HG02938 (cell line): Measurements from ENCODE around the gene GMCL2.
"Not testable (repeated sequence)": the region's sequence is repeated elsewhere in the genome, so short reads cannot be mapped to it uniquely, and the experiment has no call there.

Source experiments
- ATAC-seq: cut with Tn5 transposase; IDR thresholded peaks from one replicate; pipeline ENCODE4 v1.9.1; 2021; ENCODE audit warnings: mild to moderate bottlenecking, moderate library complexity; ENCODE audit not compliant: unreplicated experiment

The GMCL2 gene, protein sequence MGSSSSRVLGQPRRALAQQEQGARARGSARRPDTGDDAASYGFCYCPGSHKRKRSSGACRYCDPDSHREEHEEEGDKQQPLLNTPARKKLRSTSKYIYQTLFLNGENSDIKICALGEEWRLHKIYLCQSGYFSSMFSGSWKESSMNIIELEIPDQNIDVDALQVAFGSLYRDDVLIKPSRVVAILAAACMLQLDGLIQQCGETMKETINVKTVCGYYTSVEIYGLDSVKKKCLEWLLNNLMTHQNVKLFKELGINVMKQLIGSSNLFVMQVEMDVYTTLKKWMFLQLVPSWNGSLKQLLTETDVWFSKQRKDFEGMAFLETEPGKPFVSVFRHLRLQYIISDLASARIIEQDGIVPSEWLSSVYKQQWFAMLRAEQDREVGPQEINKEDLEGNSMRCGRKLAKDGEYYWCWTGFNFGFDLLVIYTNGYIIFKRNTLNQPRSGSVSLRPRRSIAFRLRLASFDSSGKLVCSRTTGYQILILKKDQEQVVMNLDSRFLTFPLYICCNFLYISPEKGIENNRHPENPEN

DNA sequence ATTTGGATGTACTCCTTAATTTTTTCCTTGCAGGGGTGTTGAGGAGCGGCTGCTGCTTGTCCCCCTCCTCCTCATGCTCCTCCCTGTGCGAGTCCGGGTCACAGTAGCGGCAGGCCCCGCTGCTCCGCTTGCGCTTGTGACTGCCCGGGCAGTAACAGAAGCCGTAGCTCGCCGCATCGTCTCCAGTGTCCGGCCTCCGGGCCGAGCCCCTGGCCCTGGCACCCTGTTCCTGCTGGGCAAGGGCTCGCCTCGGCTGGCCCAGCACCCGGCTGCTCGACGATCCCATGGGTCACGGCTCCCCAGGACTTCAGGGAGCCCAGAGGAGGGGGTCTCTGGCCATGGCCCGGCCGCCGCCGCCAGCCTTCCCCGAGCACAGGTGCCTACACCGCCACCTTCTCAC is at the start of gene GMCL2:
Gene GMCL2 (minus strand): TSS at position 358 of the 400 bp plus-strand sequence. CDS start 72 bp downstream, at position 286.
- ATAC-seq: no peak

DNA sequence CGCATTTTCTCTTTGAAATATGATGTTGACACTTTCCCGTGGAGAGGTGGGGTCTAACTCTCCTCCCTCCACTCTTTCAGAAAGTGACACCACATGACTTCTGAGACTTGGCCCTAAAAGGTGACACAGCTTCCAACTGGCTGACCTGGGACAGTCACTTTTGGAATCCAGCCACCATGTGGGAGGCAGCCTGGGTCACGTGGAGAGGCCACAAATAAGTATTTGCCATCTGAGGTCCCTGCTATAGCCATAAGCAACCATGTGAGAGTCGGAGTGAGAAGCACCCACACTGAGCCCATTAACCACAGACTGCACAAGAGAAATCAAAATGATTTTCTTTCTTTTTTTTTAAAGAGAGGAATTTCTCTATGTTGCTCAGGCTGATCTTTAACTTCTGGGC is 49.5 kb upstream of the GMCL2 start:
- no peak for ATAC-seq

DNA sequence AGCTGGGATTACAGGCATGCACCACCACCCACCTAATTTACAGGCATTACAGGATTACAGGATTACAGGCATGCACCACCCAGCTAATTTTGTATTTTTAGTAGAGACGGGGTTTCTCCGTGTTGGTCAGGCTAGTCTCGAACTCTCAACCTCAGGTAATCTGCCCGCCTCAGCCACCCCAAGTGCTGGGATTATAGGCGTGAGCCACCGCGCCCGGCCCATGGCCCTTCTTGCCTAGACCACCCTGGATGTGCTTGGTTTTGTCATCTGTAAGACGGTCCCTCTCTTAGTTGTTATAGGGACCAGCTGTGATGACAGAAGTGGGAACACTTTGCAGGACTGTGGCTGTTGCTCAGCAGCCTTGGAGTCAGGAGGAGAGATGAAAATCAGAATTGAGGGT is 49.0 kb upstream of the GMCL2 start:
- no peak for ATAC-seq

DNA sequence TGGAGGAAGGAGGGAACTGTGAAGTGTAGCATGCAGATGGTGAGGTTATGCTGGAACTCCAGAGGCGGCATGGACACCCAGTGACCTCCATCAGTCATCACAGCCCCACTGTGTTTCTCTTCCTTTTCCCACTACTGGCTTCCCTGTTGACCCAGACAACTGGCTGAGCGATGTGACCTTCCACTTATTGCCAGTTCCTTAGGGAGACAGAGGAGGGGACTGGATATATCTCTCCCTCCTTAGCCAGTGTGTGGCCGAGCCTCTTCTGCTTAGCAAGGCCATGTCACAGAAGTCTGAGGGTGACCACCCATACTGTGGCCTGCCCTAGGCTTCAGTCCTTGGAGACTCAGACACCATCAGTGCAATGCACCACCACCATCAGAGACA is 48.4 kb upstream of the GMCL2 start:
- ATAC-seq: no peak

DNA sequence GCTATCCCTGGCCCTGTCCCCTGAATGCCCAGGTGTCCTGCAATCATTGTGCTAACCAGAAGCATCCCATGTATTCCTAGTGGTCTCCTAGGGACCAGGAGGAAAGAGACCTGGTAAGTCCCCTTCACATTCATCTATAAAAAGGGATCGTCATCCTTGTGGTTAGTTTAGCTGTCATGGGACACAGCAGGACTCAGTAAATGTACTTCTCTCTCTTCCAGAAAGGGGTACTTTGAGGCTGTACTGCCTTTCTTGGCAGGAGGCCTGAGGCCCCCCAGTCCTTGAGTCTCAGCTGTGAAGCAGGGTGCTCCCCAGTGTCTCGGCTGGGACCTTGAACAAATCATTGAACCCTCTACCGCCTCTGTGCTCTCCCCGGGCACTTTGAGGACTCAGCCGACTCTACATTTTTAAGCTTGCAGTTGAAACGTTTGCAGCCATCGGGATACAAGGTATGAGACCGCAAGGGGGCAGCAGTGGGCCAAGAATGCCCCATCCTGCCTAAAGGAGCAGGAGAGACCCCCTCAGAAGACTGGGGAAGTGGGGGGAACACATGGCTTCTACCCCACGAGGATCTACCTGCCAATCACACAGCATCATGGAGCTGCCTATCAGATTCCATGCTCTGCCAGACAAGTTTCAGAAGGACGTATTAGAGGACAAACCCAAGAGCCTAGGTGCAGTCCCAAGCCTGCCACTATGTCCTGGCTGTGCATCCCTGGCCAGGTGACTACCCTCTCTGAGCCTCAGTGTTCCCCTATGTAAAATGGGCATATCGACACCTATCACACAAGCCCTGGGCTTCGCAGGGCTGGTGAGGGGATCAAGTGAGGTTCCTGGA is 47.8 kb upstream of the GMCL2 start:
- ATAC-seq: no peak

DNA sequence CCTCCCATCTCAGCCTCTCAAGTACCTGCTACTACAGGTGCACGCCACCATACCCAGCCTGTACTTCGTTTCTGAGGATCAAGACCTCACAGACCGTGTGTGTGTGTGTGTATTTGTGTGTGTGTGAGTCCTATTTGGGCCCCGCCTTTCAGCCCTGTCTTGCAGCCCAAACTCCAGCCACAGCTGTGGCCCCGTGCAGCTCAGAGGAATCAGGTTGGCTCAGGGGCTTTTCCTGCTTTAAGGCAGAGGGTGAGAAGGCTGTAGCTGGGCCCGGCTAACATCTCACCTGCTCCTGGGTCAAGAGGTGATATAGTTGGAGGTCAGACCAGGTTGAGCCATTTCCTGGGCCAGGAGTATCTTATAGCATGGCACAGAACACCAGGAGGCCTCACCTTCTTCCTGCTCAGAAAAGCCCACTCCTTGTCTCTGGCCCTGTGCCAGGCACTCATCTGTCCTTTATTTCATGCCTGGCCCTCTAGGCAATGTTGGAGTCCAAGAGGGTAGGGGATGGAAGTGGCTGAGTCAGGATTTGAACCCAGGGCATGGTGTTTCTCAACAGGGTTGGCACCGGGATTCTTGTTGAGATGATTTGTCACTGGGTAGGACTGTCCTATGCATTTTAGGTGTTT is 47.1 kb upstream of the GMCL2 start:
- no peak for ATAC-seq

DNA sequence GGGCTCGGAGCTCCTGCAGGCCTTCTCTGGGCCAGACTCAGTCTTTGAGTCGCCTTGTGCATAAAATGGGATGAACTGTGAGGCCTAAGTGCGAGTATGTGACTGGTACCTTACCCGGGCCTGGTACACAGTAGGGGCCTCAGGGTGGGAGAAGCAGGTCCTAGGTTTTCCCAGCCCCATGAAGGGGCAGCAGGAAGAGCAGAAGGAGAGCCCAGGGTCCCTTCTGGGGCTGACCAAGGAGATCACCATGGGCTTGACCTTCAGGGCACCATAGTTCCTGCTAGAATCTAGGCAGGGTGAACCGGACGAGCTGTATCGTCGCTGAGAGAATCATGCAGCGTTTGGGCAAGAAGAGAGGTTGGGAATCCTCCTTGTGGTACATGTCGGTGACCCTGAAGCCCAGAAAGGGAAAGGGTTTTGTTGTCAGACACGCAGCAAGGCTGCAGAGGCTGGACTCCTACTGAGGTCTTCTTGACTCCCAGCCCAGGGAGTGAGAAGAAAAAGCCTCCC is 45.8 kb upstream of the GMCL2 start:
- peak; percentile 20 for ATAC-seq

DNA sequence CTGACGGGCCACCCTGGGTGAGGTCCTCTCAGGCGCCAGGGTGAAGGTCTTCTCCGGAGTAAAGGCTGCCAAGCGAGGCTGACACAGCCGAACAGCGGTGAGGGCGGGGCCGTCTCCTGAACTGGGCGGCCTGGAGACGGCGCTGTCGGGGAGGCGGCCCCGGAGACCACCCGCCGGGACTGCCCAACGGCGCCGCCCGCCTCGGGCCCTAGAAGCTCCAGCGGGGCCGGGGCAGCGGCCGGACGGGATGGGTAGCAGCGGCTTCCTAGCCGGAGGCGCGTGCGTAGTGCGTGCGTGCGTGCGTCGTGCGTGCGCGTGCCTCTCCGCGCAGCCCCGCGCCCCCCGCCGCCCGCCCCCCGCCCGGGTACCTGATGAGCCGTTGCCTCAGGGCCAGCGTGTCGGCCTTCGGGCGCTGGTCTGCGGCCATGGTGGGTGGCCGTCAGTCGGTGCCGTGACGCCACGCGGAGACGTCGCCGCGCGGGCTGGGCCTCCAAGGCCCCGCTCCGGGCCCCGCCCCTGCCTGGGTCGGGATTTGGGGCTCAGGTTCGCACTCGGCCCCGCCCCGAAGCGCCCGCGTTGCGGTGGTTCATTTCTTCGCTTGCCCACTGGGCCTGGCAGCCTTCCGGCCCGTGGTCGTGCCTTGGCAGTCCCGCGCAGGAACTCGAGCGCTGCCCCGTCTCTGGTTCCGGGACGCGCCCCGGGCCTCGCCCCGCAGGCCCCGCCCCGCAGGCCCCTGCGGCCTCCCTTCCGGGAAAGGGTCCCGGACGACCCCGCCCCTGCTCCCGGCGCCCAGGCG is 45.2 kb upstream of the GMCL2 start, which contains the start of gene PHYKPL:
Gene PHYKPL (minus strand): TSS at position 679 of the 796 bp plus-strand sequence. CDS start 252 bp downstream, at position 427.
- peak; percentile 46 for ATAC-seq

DNA sequence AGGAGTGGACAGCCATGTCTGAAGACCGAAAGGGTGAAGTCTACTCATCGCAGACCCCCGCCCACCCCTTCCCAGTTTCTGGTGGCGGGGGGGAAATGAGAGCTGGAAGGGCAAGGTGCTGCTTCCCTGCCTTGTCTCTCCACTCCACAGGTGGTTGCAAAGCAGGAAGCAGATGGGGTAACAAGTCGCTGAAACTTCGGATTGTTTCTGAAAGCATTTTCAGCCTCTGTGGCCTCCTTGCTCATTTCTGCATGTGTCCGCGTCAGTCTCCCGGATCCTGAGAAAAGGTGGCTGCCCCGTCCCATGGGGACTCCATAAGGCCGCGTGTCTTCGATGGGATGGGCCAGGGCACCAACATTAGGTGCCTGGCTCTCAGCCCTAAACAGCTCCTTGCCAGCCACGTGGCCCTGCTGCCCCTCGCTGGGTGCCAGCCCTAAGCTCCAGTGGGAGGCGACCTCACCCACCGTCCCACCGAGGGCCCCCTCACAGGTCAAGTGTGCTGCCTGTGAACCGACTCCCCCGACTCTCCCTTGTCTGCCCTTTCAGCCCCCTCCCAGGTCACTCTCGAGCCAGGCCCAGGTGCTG is 44.5 kb upstream of the GMCL2 start:
- no peak for ATAC-seq

DNA sequence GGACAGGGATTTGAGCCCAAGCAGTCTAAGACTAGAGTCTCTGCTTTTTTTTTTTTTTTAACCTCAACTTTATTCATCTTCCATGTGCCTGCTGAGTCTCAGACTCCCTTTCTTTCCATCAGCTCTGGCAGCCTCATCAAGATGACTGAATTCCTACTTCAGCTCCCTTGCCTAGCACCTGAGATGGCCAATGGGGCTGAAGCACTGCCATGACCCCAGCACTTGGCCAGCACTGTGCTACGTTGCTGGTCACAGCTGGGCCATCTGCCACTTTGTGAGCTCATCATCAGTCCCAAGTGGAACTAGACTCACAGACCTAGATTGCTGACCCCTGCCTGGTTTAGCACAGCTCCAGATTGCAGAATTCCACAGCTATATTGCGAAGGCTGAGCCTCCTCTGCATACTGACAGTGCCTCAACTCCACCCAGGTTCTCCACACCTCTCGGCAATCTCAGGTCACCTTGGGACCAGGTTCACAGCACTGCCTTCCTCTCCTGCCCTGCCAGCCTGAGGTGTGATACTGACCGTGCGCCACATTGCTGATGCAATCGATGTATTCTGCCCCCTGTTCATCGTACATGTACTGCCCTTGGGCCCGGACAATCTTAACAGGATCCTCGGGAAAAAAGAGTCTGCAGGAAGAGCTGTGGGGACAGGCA is 43.8 kb upstream of the GMCL2 start:
- ATAC-seq: no peak

DNA sequence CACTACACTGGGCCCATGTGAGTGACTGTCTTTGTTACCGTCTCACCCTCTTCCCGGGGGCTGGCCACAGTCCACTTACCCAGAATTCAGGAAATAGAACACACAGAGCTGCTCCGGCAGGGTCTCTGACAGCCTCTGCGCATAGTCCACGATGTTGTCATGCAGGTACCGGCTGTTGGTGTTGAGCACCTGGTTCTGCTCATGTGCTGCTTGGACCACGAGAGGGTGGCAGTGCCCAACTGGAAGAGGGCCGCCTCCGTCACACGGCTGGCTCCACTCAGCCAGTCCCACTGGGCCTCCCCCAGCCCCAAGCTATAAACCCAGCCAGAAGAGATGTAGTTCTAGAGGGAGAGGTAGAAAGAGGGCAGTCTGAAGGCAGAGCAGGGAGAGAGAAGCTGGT is 42.7 kb upstream of the GMCL2 start:
- ATAC-seq: no peak

DNA sequence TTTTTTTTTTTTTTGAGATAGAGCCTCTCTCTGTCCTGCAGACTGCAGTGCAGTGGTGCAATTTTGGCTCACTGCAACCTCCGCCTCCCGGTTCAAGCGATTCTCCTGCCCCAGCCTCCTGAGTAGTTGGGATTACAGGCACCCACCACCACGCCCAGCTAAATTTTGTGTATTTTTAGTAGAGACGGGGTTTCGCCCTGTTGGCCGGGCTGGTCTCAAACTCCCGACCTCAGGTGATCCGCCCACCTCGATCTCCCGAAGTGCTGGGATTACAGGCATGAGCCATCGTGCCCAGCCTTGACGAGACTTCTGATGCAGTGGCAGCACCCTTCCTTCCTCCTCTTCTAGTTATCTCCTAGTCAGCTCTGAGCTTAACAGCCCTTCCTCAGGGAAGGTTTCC is 41.9 kb upstream of the GMCL2 start:
- not testable (repeated sequence) for ATAC-seq

DNA sequence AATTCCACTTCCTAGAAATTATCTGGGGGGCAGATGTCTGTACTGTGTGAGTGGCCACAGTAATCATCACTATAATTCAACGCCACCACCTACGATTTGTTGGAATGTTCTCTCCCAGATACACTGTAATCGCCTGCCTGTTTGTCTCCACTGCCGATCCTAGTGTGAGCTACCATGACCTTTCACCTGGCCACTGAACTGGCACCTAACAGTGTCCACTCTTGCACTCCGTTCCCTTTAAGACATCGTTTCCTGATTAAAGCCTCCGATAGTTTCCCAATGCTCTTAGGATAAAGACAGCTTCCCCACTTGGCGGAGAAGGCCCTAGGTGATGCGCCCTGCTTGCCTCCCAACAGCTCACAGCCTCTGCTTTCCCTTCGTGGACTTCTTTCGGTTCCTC is 41.4 kb upstream of the GMCL2 start:
- ATAC-seq: no peak

DNA sequence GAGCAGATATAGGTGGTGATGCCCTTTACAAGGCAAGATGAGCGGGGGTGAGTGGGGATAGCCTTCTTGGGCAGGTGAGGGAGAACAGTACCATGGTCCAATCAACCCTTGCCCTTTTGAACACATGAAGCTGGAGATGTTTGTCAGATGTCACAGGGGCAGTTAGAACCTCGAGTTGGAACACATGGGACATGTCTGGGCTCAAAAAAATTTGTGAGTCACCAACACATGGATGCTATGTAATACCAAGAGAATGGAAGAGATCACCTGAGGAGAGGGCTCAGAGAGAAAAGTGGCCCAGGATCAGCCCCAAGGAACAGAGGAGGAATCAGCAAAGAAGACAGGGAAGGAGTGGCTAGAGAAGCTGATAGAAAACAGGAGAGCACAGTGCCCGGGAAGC is 40.8 kb upstream of the GMCL2 start:
- no peak for ATAC-seq

DNA sequence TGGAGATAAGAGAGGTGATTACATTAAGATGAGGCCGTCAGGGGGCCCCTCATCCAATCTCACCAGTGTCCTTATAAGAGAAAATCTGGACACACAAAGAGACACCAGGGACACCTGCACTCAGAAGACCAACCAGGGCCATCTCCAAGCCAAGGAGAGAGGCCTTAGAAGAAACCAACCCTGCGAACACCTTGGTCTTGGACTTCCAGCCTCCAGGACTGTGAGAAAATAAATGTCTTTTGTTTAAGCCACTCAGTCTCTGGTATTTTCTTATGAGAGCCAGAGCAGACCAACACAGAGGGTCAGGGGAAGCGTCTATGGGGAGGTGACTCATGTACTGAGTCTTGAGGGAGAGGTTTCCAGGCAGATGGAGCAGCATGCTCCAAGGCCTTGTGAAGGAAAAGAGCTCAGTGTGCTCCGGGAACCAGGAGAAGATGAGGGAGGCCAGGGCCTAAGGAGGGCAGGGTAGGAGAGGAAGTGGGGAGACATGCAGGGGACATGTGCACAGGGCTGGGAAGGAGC is 40.0 kb upstream of the GMCL2 start:
- no peak for ATAC-seq

DNA sequence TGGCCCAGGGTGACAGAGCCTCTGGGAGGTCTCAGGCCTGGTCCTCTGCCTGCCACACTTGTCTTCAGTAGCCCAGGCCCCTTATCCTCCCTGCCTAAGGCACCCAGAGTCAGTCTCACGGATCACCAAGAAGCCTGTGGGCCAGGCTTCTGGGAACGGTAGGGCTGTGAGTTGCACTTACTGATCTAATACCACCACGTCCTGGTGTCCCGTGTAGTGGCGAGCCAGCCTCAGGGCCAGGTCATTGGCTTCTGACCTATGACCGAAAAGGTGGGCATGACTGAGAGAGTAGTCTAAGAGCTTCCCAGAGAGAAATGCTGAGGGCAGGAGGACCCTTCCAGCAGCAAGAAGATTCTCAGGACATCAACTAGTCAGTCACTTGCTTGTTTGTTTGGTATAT is 38.0 kb upstream of the GMCL2 start:
- ATAC-seq: no peak

DNA sequence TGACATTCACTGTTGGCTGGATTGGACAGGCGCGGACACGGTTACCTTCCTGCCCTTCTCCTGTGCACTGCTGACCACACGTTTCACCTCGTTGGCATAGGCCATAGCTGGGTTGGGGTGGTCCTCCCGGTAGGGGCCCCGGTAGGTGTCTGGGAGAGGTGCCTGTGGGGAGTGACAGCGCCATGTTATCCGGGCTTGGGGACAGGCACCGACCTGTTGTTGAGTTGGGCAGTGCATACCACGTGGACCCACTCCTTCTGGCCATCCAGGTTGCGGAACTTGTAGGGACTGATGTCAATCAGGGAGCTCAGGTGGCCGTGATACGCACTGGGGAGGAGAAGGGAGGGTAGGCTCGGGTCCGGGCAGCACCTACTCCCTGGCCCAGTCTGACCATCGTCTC is 37.2 kb upstream of the GMCL2 start:
- no peak for ATAC-seq

DNA sequence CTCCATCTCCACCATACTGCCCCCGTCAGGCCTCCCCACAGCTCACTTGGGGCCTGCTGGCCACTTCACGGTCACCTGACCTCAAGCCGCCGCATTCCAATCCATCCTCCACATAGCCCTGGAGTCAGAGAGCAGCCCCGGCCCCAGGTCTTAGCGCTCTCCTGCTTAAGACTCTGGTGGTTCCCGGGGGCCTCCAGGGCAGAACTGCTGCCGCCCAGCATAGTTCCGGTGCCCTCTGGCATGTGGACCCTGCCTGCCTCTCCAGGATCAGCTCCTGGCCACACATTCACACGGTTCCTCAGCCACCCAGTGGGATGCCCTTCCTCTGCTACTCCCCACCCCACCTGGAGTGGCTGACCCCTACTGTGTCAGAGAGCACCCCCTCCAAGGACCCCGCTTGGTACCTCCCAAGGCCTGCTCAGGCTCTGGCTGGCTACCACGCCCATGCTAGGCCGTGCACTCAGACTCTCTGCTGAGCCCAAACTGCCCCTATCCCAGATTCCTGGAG is 36.7 kb upstream of the GMCL2 start:
- no peak for ATAC-seq

DNA sequence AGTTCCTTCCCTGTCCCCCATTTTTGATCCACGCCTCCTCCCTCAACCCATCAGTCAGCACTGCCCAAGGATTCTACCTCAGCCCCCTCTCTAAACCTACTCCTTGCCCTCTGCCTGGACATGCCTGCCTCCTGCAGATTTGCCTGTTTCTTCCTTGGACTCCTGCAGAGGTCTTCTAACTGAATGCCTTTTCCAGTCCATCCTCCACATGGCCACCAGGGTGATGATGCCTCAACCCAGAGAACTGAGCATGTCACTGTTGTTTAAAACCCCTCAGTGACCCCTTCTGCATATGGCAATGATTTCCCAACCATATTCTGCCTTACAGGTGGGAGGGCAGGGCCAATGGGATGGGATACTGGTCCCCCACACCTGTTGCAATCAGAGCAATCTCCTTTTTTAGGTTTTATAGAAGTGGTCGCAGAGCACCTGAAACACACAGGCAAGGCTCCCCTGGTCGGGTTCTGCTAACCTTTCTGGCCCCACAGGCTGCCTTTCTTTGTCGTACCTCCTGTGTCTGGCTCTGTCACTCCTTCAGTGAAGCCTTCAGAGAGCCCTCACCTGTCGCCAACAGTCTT is 36.1 kb upstream of the GMCL2 start:
- no peak for ATAC-seq
